Upper lobe of left lung (tissue), 6 donors: ENCODE results near the gene ATF6. TPM values are rescaled to one million over a fixed set of nuclear protein-coding genes. Genes with fewer than 3 reads are reported as not detected.

ENCODE experiments used
- ATAC-seq, 2 donors: fragments of 200-7000 bp; cut with Tn5 transposase; one replicate each; pipeline ENCODE4 v1.9.1; 2022; ENCODE audit warnings: mild to moderate bottlenecking in 2 of 2, moderate library complexity in 2 of 2; ENCODE audit not compliant: low FRiP score in 2 of 2
- DNase-seq, 2 donors: peaks; one replicate each; pipeline ENCODE4 v3.0.0-alpha.2; 2019 to 2020
- H3K27ac ChIP-seq, 4 donors: fragments of 200-600 bp; sonication (generic); one replicate each; pipeline ENCODE4 v1.5.1; 2016 to 2019
- H3K27me3 ChIP-seq, 4 donors: fragments of 200-600 bp; sonication (generic); one replicate each; pipeline ENCODE4 v1.5.1; 2017 to 2019
- H3K36me3 ChIP-seq, 4 donors: fragments of 200-600 bp; sonication (generic); one replicate each; pipeline ENCODE4 v1.5.1; 2016 to 2019
- H3K4me1 ChIP-seq, 4 donors: fragments of 200-600 bp; sonication (generic); one replicate each; pipeline ENCODE4 v1.5.1; 2018 to 2019
- H3K4me3 ChIP-seq, 4 donors: fragments of 200-600 bp; sonication (generic); one replicate each; pipeline ENCODE4 v1.5.1; 2017 to 2019; ENCODE audit warnings: mild to moderate bottlenecking in 2 of 4, moderate library complexity in 1 of 4
- H3K9me3 ChIP-seq, 4 donors: fragments of 200-600 bp; sonication (generic); one replicate each; pipeline ENCODE4 v1.5.1; 2018 to 2019
- CTCF ChIP-seq, 6 experiments: fragments of 450-650 bp in 4 of 6; fragments of 200-600 bp in 2 of 6; sonication (generic) in 2 of 6; IDR thresholded peaks; one replicate each; pipeline ENCODE4 v1.5.1; 2016 to 2019; ENCODE audit warnings: antibody characterized with exemption in 6 of 6
- EP300 ChIP-seq, 4 donors: sonication (generic); formaldehyde crosslinking; IDR thresholded peaks; one replicate each; pipeline ENCODE4 v1.5.1; 2017; ENCODE audit warnings: antibody characterized with exemption in 4 of 4, control low read depth in 2 of 4
- POLR2A ChIP-seq, 4 donors: fragments of 450-650 bp; IDR thresholded peaks; one replicate each; pipeline ENCODE4 v1.5.1; 2016 to 2017; ENCODE audit warnings: antibody characterized with exemption in 4 of 4, mild to moderate bottlenecking in 2 of 4
- POLR2AphosphoS5 ChIP-seq, 2 donors: sonication (generic); formaldehyde crosslinking; IDR thresholded peaks; one replicate each; pipeline ENCODE4 v1.5.1; 2017; ENCODE audit warnings: antibody characterized with exemption in 2 of 2
- WGBS, 2 donors: methylation state at CpG; one replicate each; pipeline ENCODE4 v1.1.5; 2017 to 2018; 5-methylcytosine and 5-hydroxymethylcytosine counted together
- total RNA-seq, 6 donors: library from RNA; depleted of rRNA in 4 of 6; stranded (reverse); fragments of >200 nt in 4 of 6; gene quantifications; one replicate each; pipeline versions ENCODE4 v1.1.0 to v1.2.1, GENCODE V29; 2016 to 2021
- donor health status: DM: no; HTN: no; CAD: no; lungs with moderate emphysema.
- donor health status: DM: no; HTN: yes; CAD: no; lungs with severe emphysema.

Gene ATF6
- total RNA-seq, 6 donors from 2014 or later, result 14.2 to 36.7 (median 27.0) TPM

GRCh38 chr1:161843156-161843555 lies 77.0 kb downstream of the ATF6 start:
- Histone ChIP-seq H3K27ac (no peak overlapping the region), H3K4me1 (peaks cover 0 to 4% (median 0%) of the 10 kb centered on the region in 4 donors), H3K36me3 (peaks cover 0 to 38% (median 3%) of the 10 kb centered on the region in 4 donors), H3K9me3 (no peaks in the 10 kb centered on the region), H3K4me3 (no peak overlapping the region), H3K27me3 (no peaks in the 10 kb centered on the region)
- DNase-seq (no peak), ATAC-seq (no peak)
- 30 to 85% methylated on average over 1 of the region's 1 CpG for WGBS, 2 donors
- TF ChIP-seq CTCF (IDR thresholded peaks at IDR 0.05) (no peak), POLR2AphosphoS5 (IDR thresholded peaks at IDR 0.05) (no peak), EP300 (IDR thresholded peaks at IDR 0.05) (no peak), POLR2A (IDR thresholded peaks at IDR 0.05) (no peak)

GRCh38 chr1:161844696-161845095 lies 78.6 kb downstream of the ATF6 start:
- Histone ChIP-seq H3K4me1 (peaks cover 0 to 4% (median 0%) of the 10 kb centered on the region in 4 donors), H3K27ac (no peak overlapping the region), H3K36me3 (peaks cover 0 to 47% (median 2%) of the 10 kb centered on the region in 4 donors), H3K9me3 (no peaks in the 10 kb centered on the region), H3K4me3 (no peak overlapping the region), H3K27me3 (no peaks in the 10 kb centered on the region)
- no peak for ATAC-seq
- no peak for TF ChIP-seq POLR2A (IDR thresholded peaks at IDR 0.05)
- no peak for TF ChIP-seq EP300 (IDR thresholded peaks at IDR 0.05)
- no peak for TF ChIP-seq POLR2AphosphoS5 (IDR thresholded peaks at IDR 0.05)
- TF ChIP-seq CTCF (IDR thresholded peaks at IDR 0.05), result no peak
- DNase-seq, result no peak

GRCh38 chr1:161848676-161849075 lies 82.6 kb downstream of the ATF6 start:
- ATAC-seq (peak in 1 of 2 donors; percentile 65), DNase-seq (no peak)
- Histone ChIP-seq H3K36me3 (peaks cover 4 to 64% (median 11%) of the 10 kb centered on the region in 4 donors), H3K27me3 (no peaks in the 10 kb centered on the region), H3K9me3 (no peaks in the 10 kb centered on the region), H3K4me3 (no peak overlapping the region), H3K4me1 (no peaks in the 10 kb centered on the region), H3K27ac (no peak overlapping the region)
- WGBS, 2 donors, result 58 to 77% methylated on average over 1 of the region's 1 CpG
- no peak for TF ChIP-seq CTCF (IDR thresholded peaks at IDR 0.05)
- no peak for TF ChIP-seq POLR2AphosphoS5 (IDR thresholded peaks at IDR 0.05)
- no peak for TF ChIP-seq EP300 (IDR thresholded peaks at IDR 0.05)
- TF ChIP-seq POLR2A (IDR thresholded peaks at IDR 0.05), result no peak

- TF ChIP-seq CTCF (IDR thresholded peaks at IDR 0.05) (no peak), EP300 (IDR thresholded peaks at IDR 0.05) (no peak), POLR2A (IDR thresholded peaks at IDR 0.05) (no peak), POLR2AphosphoS5 (IDR thresholded peaks at IDR 0.05) (no peak)
Observed at GRCh38 chr1:161849518-161849917, 83.4 kb downstream of the ATF6 start.

GRCh38 chr1:161855260-161855659 lies 89.1 kb downstream of the ATF6 start:
- H3K27me3 ChIP-seq, result no peaks in the 10 kb centered on the region
- no peak overlapping the region for H3K27ac ChIP-seq
- H3K36me3 ChIP-seq, result peaks cover 4 to 42% (median 11%) of the 10 kb centered on the region in 4 donors
- no peak overlapping the region for H3K4me3 ChIP-seq
- ATAC-seq (no peak), DNase-seq (no peak)
- H3K4me1 ChIP-seq, result no peaks in the 10 kb centered on the region
- WGBS, 2 donors, result 72 to 75% methylated on average over 1 of the region's 1 CpG
- H3K9me3 ChIP-seq, result no peaks in the 10 kb centered on the region
- no peak for TF ChIP-seq POLR2AphosphoS5 (IDR thresholded peaks at IDR 0.05)
- no peak for TF ChIP-seq POLR2A (IDR thresholded peaks at IDR 0.05)
- no peak for TF ChIP-seq CTCF (IDR thresholded peaks at IDR 0.05)
- TF ChIP-seq EP300 (IDR thresholded peaks at IDR 0.05), result no peak

More at GRCh38 chr1:161849518-161849917, 83.4 kb downstream of the ATF6 start:
- Histone ChIP-seq H3K36me3 (peaks cover 4 to 69% (median 11%) of the 10 kb centered on the region in 4 donors), H3K4me3 (no peak overlapping the region), H3K9me3 (no peaks in the 10 kb centered on the region), H3K27me3 (no peaks in the 10 kb centered on the region), H3K27ac (no peak overlapping the region), H3K4me1 (no peaks in the 10 kb centered on the region)
- DNase-seq, result no peak
- ATAC-seq, result no peak
